Lower lobe of right lung (tissue), 2 donors: ENCODE data around the gene STAM. TPM values are rescaled to one million over a fixed set of nuclear protein-coding genes. Genes with fewer than 3 reads are reported as not detected.

Experiments
- ATAC-seq, 2 donors: fragments of 200-7000 bp; cut with Tn5 transposase; one replicate each; pipeline ENCODE4 v1.9.1; 2020 to 2022; ENCODE audit warnings: mild to moderate bottlenecking in 2 of 2, moderate library complexity in 2 of 2
- DNase-seq: peaks from one replicate; pipeline ENCODE4 v3.0.0-alpha.2; 2020
- H3K27ac ChIP-seq: fragments of 200-600 bp; one replicate; pipeline ENCODE4 v1.8.0; 2022
- H3K27me3 ChIP-seq: fragments of 200-600 bp; one replicate; pipeline ENCODE4 v1.8.0; 2022; ENCODE audit warnings: low read depth
- H3K36me3 ChIP-seq: fragments of 200-600 bp; one replicate; pipeline ENCODE4 v1.8.0; 2022; ENCODE audit warnings: mild to moderate bottlenecking
- H3K4me1 ChIP-seq: fragments of 200-600 bp; one replicate; pipeline ENCODE4 v1.8.0; 2022
- H3K4me3 ChIP-seq: fragments of 200-600 bp; one replicate; pipeline ENCODE4 v1.8.0; 2022; ENCODE audit warnings: mild to moderate bottlenecking
- H3K9me3 ChIP-seq: fragments of 200-600 bp; one replicate; pipeline ENCODE4 v1.8.0; 2022
- intact Hi-C: fragments of 100-400 bp; cut with DNase I; formaldehyde crosslinking; loops from one replicate; pipeline ENCODE4 v1.11.0; 2022
- total RNA-seq: library from RNA; stranded (reverse); fragmentation: NEBNext Ultra II Directional; extraction: Animal tissue kit (Norgen Biotek cat#: 25700); gene quantifications from one replicate; pipeline ENCODE4 v1.2.1, GENCODE V29; 2021
- TF ChIP-seq, protein P1 (sequence below): fragments of 200-600 bp; IDR thresholded peaks from one replicate; pipeline ENCODE4 v1.8.0; 2022; ENCODE audit warnings: antibody characterized with exemption, mild to moderate bottlenecking
- donor health status: DM: no; HTN: yes; CAD: no; lungs with severe emphysema.

The STAM gene
- total RNA-seq, 1 donor from 2014 or later = 30.3 TPM

DNA sequence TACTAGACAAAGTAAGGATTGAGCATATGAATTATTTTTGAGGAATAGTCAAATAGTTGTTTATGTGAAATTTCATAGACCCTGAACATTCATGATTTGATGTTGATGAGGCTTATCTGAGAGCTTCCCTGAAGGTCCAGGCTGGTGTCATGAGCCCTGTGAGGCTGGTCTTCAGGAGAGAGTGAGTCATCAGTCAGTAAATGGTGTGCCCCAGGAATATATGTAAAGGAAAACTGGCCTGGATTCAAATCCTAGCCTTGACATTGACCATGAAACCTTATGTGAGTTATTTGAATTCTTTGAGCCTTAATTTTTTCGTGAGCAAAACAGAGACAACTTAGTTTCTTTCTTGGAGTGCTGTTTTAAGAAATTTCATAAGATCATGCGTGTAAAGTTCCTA, 114.2 kb downstream of the STAM start:
- ATAC-seq (no peak), DNase-seq (no peak)
- no peak overlapping the region for H3K4me3 ChIP-seq
- intact Hi-C loops = no loop called here
- no peak overlapping the region for H3K27ac ChIP-seq
- no peaks in the 10 kb centered on the region for H3K27me3 ChIP-seq
- H3K4me1 ChIP-seq = no peaks in the 10 kb centered on the region
- H3K9me3 ChIP-seq = no peaks in the 10 kb centered on the region
- no peaks in the 10 kb centered on the region for H3K36me3 ChIP-seq
- TF ChIP-seq, protein P1, sequence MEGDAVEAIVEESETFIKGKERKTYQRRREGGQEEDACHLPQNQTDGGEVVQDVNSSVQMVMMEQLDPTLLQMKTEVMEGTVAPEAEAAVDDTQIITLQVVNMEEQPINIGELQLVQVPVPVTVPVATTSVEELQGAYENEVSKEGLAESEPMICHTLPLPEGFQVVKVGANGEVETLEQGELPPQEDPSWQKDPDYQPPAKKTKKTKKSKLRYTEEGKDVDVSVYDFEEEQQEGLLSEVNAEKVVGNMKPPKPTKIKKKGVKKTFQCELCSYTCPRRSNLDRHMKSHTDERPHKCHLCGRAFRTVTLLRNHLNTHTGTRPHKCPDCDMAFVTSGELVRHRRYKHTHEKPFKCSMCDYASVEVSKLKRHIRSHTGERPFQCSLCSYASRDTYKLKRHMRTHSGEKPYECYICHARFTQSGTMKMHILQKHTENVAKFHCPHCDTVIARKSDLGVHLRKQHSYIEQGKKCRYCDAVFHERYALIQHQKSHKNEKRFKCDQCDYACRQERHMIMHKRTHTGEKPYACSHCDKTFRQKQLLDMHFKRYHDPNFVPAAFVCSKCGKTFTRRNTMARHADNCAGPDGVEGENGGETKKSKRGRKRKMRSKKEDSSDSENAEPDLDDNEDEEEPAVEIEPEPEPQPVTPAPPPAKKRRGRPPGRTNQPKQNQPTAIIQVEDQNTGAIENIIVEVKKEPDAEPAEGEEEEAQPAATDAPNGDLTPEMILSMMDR = no peak

GRCh38 chr10:17758896-17759295, 114.9 kb downstream of the STAM start:
- no peak for ATAC-seq

GRCh38 chr10:17764142-17764541, 120.2 kb downstream of the STAM start:
- Histone ChIP-seq H3K27ac (no peak overlapping the region), H3K9me3 (no peaks in the 10 kb centered on the region), H3K4me1 (no peaks in the 10 kb centered on the region), H3K4me3 (no peak overlapping the region), H3K27me3 (no peaks in the 10 kb centered on the region), H3K36me3 (no peaks in the 10 kb centered on the region)
- TF ChIP-seq, protein P1 = no peak
- intact Hi-C loops = no loop called here
- DNase-seq = no peak
- no peak for ATAC-seq

More at GRCh38 chr10:17758896-17759295, 114.9 kb downstream of the STAM start:
- Histone ChIP-seq H3K9me3 (no peaks in the 10 kb centered on the region), H3K27ac (no peak overlapping the region), H3K27me3 (no peaks in the 10 kb centered on the region), H3K4me3 (no peak overlapping the region), H3K4me1 (no peaks in the 10 kb centered on the region), H3K36me3 (no peaks in the 10 kb centered on the region)
- intact Hi-C loops = no loop called here
- TF ChIP-seq, protein P1 = no peak
- no peak for DNase-seq

DNA sequence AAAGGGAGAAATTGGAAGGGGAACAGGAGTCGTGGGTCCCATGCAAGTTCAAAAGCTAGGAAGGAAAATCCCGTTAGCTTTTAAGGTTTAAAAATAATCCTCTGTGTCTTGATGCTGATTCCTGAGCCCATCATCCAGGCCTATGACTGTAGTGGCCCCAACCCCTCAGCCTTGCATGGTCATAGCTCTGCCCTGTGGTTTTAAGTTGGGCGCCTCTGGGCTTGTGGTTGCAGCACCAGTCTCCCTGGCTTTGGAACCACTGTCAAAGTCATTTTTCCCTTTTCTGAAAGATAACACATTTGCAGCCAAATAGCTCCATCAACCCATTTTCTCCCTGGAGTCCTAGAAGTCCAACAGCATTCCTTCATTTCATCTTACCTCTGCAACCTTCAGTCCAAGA, 121.7 kb downstream of the STAM start:
- H3K27ac ChIP-seq = no peak overlapping the region
- no peaks in the 10 kb centered on the region for H3K9me3 ChIP-seq
- no peaks in the 10 kb centered on the region for H3K4me1 ChIP-seq
- TF ChIP-seq, protein P1 = no peak
- H3K36me3 ChIP-seq = no peaks in the 10 kb centered on the region
- intact Hi-C loops = no loop called here
- DNase-seq = no peak
- ATAC-seq = no peak
- H3K27me3 ChIP-seq = no peaks in the 10 kb centered on the region
- no peak overlapping the region for H3K4me3 ChIP-seq

Other genes with a start within 250 kb of the STAM start
- 12.5 TPM for gene ST8SIA6, start 189.6 kb upstream of the STAM start, total RNA-seq
- 20.4 TPM for gene HACD1, start 26.8 kb upstream of the STAM start, total RNA-seq
- gene TMEM236, start 108.0 kb downstream of the STAM start, total RNA-seq = 5.9 TPM
- gene MRC1, start 165.2 kb downstream of the STAM start, total RNA-seq = 529 TPM